Measurements from ENCODE around the gene ADGRA3. TPM values are rescaled to one million over a fixed set of nuclear protein-coding genes. Genes with fewer than 3 reads are reported as not detected.

The ADGRA3 gene
- total RNA-seq, 2 donors from 2014 or later: 27.8 to 28.3 TPM

GRCh38 chr4:22501715-22502095, 14.2 kb downstream of the ADGRA3 start:
- Histone ChIP-seq H3K36me3 (no peaks in the 10 kb centered on the region), H3K9me3 (no peaks in the 10 kb centered on the region), H3K27ac (peak overlapping the region in 1 of 2 donors; percentile 29), H3K4me1 (peaks cover 0 to 7% of the 10 kb centered on the region in 2 donors), H3K4me3 (no peak overlapping the region), H3K27me3 (no peaks in the 10 kb centered on the region)
- TF ChIP-seq CTCF (IDR thresholded peaks at IDR 0.05): no peak
- DNase-seq (ENCODE audit: low spot score): no peak

- no peak overlapping the region for H3K4me3 ChIP-seq
- peak overlapping the region in 1 of 2 donors; percentile 78 for H3K27ac ChIP-seq
- H3K36me3 ChIP-seq: no peaks in the 10 kb centered on the region
- H3K9me3 ChIP-seq: no peaks in the 10 kb centered on the region
- H3K27me3 ChIP-seq: no peaks in the 10 kb centered on the region
- peaks cover 0 to 7% of the 10 kb centered on the region in 2 donors for H3K4me1 ChIP-seq
- no peak for DNase-seq (ENCODE audit: low spot score)
- no peak for TF ChIP-seq CTCF (IDR thresholded peaks at IDR 0.05)
Observed at GRCh38 chr4:22500831-22501714, 14.8 kb downstream of the ADGRA3 start.

- peak overlapping the region; percentile 32 to 78 for H3K27ac ChIP-seq
- peaks cover 0 to 7% of the 10 kb centered on the region in 2 donors for H3K4me1 ChIP-seq
- no peak for TF ChIP-seq CTCF (IDR thresholded peaks at IDR 0.05)
Observed at GRCh38 chr4:22500128-22500611, 15.7 kb downstream of the ADGRA3 start.

GRCh38 chr4:22498866-22499265, 17.0 kb downstream of the ADGRA3 start:
- Histone ChIP-seq H3K4me3 (no peak overlapping the region), H3K9me3 (no peaks in the 10 kb centered on the region), H3K4me1 (peaks cover 0 to 7% of the 10 kb centered on the region in 2 donors), H3K27ac (peak overlapping the region in 1 of 2 donors; percentile 78), H3K27me3 (no peaks in the 10 kb centered on the region), H3K36me3 (no peaks in the 10 kb centered on the region)
- DNase-seq (ENCODE audit: low spot score): no peak
- TF ChIP-seq CTCF (IDR thresholded peaks at IDR 0.05): no peak

More at GRCh38 chr4:22500128-22500611, 15.7 kb downstream of the ADGRA3 start:
- Histone ChIP-seq H3K9me3 (no peaks in the 10 kb centered on the region), H3K36me3 (no peaks in the 10 kb centered on the region), H3K4me3 (no peak overlapping the region), H3K27me3 (no peaks in the 10 kb centered on the region)
- no peak for DNase-seq (ENCODE audit: low spot score)

- DNase-seq (ENCODE audit: low spot score): no peak
- H3K4me3 ChIP-seq: no peak overlapping the region
- no peaks in the 10 kb centered on the region for H3K9me3 ChIP-seq
- no peaks in the 10 kb centered on the region for H3K27me3 ChIP-seq
- H3K36me3 ChIP-seq: no peaks in the 10 kb centered on the region
- no peaks in the 10 kb centered on the region for H3K4me1 ChIP-seq
- H3K27ac ChIP-seq: no peak overlapping the region
- no peak for TF ChIP-seq CTCF (IDR thresholded peaks at IDR 0.05)
Observed at GRCh38 chr4:22496165-22496813, 19.6 kb downstream of the ADGRA3 start.

Data from right atrium auricular region (tissue), 2 donors.